ENCODE results near the gene ATOX1.
A peak's percentile ranks its signal among the peaks of the same experiment; 100 is the strongest.

ATOX1 gene

DNA sequence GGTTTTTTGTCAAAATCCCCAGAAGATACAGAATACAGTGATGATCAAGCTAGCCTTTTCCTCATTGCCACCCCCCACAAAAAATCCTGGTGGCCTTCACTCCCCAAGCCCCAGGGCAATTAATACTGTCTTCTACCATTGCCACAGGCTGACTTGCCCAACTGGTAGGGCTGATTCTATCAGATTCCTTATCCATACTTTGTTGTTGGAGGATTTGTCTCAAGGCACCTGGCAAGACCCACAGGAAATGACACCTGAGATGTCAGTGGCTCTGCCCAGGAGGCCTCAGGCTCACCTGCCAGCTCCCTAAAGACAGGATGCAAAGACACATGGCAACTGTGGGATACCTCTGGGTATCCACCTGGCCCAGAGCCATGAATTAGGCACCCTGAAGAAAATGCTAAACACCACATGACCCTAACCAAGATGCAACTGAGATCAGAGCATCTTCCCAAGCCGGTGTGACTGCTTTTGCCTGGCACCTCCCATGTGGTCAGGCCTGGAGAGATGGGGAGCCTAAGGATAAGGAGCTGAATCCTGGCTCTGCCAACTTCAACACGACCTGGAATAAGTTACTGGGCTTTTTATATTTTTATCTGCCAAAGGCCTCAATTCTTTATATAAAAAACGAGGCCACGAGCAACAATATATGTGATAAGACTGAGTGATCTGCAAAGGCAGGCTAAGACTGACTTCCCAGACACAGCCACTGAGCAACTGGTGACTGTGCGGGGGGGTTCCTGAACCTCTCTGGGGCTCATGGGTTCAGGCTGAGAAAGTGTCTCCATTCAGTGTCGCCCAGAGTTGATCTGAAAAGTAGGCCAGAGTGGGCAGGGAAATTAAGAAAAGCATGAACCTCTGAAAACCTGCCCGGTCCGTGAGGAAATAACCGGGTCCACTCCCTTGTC is 944 bp downstream of the ATOX1 start:
- peaks cover 15% of the 10 kb centered on the region for H3K36me3 ChIP-seq (ENCODE audit: control insufficient read depth, low read length)
- no peaks in the 10 kb centered on the region for H4K20me1 ChIP-seq (ENCODE audit: control insufficient read depth, insufficient read depth, low read depth, low read length)
- H3K9me3 ChIP-seq (ENCODE audit: control insufficient read depth, insufficient read depth, low read length), result no peaks in the 10 kb centered on the region
- peaks cover 40% of the 10 kb centered on the region for H3K79me2 ChIP-seq (ENCODE audit: control insufficient read depth, low read length)
- no peaks in the 10 kb centered on the region for H3K27me3 ChIP-seq (ENCODE audit: control insufficient read depth, low read length)
- H3K4me1 ChIP-seq (ENCODE audit: control insufficient read depth, low read length), result peaks cover 23% of the 10 kb centered on the region
- H3K4me2 ChIP-seq (ENCODE audit: low read length), result peak overlapping the region; percentile 92
- H3K9me2 ChIP-seq (replicated peaks; ENCODE audit: control insufficient read depth, low read length), result no peaks in the 10 kb centered on the region
- H3F3A ChIP-seq (ENCODE audit: control insufficient read depth, insufficient read depth), result no peaks in the 10 kb centered on the region
- H3K27ac ChIP-seq (ENCODE audit: low read depth, low read length), result no peak overlapping the region
- TF ChIP-seq, protein P1, sequence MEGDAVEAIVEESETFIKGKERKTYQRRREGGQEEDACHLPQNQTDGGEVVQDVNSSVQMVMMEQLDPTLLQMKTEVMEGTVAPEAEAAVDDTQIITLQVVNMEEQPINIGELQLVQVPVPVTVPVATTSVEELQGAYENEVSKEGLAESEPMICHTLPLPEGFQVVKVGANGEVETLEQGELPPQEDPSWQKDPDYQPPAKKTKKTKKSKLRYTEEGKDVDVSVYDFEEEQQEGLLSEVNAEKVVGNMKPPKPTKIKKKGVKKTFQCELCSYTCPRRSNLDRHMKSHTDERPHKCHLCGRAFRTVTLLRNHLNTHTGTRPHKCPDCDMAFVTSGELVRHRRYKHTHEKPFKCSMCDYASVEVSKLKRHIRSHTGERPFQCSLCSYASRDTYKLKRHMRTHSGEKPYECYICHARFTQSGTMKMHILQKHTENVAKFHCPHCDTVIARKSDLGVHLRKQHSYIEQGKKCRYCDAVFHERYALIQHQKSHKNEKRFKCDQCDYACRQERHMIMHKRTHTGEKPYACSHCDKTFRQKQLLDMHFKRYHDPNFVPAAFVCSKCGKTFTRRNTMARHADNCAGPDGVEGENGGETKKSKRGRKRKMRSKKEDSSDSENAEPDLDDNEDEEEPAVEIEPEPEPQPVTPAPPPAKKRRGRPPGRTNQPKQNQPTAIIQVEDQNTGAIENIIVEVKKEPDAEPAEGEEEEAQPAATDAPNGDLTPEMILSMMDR (IDR thresholded peaks at IDR 0.05; ENCODE audit: low read depth, low read length, poor library complexity, severe bottlenecking), result no peak
- no peak for TF ChIP-seq EZH2phosphoT487 (IDR thresholded peaks at IDR 0.05; ENCODE audit: borderline replicate concordance, low read length)
- peak overlapping the region; percentile 98 for H3K4me3 ChIP-seq (ENCODE audit: low read length)

DNA sequence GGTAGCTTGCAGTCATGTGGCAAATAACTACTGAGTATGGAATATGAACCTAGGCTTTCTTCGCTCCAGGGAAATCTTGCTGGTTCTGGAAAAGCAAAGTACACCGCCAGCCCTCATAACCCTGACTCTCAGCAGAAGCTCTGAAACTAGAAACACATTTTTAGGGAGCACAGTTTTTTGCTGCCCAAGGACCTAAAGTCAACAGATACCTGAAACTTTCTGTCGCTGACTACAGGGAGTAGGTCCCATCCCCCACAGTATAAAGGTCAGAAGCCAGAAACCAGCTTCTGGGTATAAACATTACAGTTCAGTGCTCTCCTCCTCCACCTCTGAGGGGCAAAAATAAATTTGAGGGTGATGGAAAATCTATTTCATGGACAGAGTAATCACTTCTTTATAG is 3.0 kb downstream of the ATOX1 start:
- peaks cover 48% of the 10 kb centered on the region for H3K79me2 ChIP-seq (ENCODE audit: control insufficient read depth, low read length)
- no peaks in the 10 kb centered on the region for H3F3A ChIP-seq (ENCODE audit: control insufficient read depth, insufficient read depth)
- H3K4me3 ChIP-seq (ENCODE audit: low read length), result no peak overlapping the region
- no peaks in the 10 kb centered on the region for H3K9me2 ChIP-seq (replicated peaks; ENCODE audit: control insufficient read depth, low read length)
- H3K4me2 ChIP-seq (ENCODE audit: low read length), result no peak overlapping the region
- peaks cover 23% of the 10 kb centered on the region for H3K4me1 ChIP-seq (ENCODE audit: control insufficient read depth, low read length)
- TF ChIP-seq EZH2phosphoT487 (IDR thresholded peaks at IDR 0.05; ENCODE audit: borderline replicate concordance, low read length), result no peak
- TF ChIP-seq, protein P1 (IDR thresholded peaks at IDR 0.05; ENCODE audit: low read depth, low read length, poor library complexity, severe bottlenecking), result no peak
- no peaks in the 10 kb centered on the region for H3K27me3 ChIP-seq (ENCODE audit: control insufficient read depth, low read length)
- H3K27ac ChIP-seq (ENCODE audit: low read depth, low read length), result no peak overlapping the region
- peaks cover 20% of the 10 kb centered on the region for H3K36me3 ChIP-seq (ENCODE audit: control insufficient read depth, low read length)
- no peaks in the 10 kb centered on the region for H4K20me1 ChIP-seq (ENCODE audit: control insufficient read depth, insufficient read depth, low read depth, low read length)
- H3K9me3 ChIP-seq (ENCODE audit: control insufficient read depth, insufficient read depth, low read length), result no peaks in the 10 kb centered on the region

DNA sequence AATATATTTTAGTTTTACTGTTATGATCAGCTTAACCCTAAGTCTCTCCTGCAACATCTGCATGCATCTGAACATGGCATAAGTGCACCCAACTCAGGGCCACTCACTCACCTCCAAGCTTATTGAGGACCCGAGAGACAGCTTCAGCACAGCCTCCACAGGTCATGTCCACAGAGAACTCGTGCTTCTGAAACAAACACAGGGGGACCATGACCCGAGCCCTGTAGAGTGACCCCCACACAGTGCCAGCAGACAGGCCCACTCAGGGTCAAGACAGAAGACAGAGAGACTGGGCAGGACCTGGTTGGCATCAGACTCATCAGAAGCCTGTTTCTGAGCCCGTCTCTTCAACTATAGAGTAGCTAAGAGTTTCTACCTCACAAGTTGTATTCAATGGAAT is 6.8 kb downstream of the ATOX1 start:
- 0 out of 2 replicates have a peak, but pooled peaks cover 2% of the 10 kb centered on the region for H3F3A ChIP-seq (ENCODE audit: control insufficient read depth, insufficient read depth)
- H3K9me2 ChIP-seq (replicated peaks; ENCODE audit: control insufficient read depth, low read length), result no peaks in the 10 kb centered on the region
- H3K4me2 ChIP-seq (ENCODE audit: low read length), result no peak overlapping the region
- no peak overlapping the region for H3K4me3 ChIP-seq (ENCODE audit: low read length)
- H3K9me3 ChIP-seq (ENCODE audit: control insufficient read depth, insufficient read depth, low read length), result no peaks in the 10 kb centered on the region
- no peaks in the 10 kb centered on the region for H4K20me1 ChIP-seq (ENCODE audit: control insufficient read depth, insufficient read depth, low read depth, low read length)
- peaks cover 4% of the 10 kb centered on the region for H3K4me1 ChIP-seq (ENCODE audit: control insufficient read depth, low read length)
- H3K27me3 ChIP-seq (ENCODE audit: control insufficient read depth, low read length), result no peaks in the 10 kb centered on the region
- no peak overlapping the region for H3K27ac ChIP-seq (ENCODE audit: low read depth, low read length)
- TF ChIP-seq, protein P1 (IDR thresholded peaks at IDR 0.05; ENCODE audit: low read depth, low read length, poor library complexity, severe bottlenecking), result no peak
- no peak for TF ChIP-seq EZH2phosphoT487 (IDR thresholded peaks at IDR 0.05; ENCODE audit: borderline replicate concordance, low read length)
- peaks cover 24% of the 10 kb centered on the region for H3K36me3 ChIP-seq (ENCODE audit: control insufficient read depth, low read length)
- peaks cover 39% of the 10 kb centered on the region for H3K79me2 ChIP-seq (ENCODE audit: control insufficient read depth, low read length)

Measured in DOHH2 (cell line).